Ovary (tissue), 9 donors: ENCODE results near the gene RALB. TPM values are rescaled to one million over a fixed set of nuclear protein-coding genes. Genes with fewer than 3 reads are reported as not detected.

Experiments used
- DNase-seq, 5 donors: peaks; one replicate each; pipeline ENCODE4 v3.0.0-alpha.2; 2019 to 2020
- H3K27ac ChIP-seq, 2 donors: fragments of 200-600 bp; one replicate each; pipeline versions ENCODE4 v1.5.1 to v1.8.0; 2019 to 2022
- H3K27me3 ChIP-seq: fragments of 200-600 bp; one replicate; pipeline ENCODE4 v1.8.0; 2022
- H3K36me3 ChIP-seq: fragments of 200-600 bp; sonication (generic); one replicate; pipeline ENCODE4 v1.5.1; 2019
- H3K4me1 ChIP-seq: one replicate; pipeline ENCODE4 v1.8.1; 2013; ENCODE audit warnings: mild to moderate bottlenecking, moderate library complexity; ENCODE audit not compliant: insufficient read depth
- H3K4me3 ChIP-seq: fragments of 200-600 bp; sonication (generic); one replicate; pipeline ENCODE4 v1.5.1; 2017
- H3K9me3 ChIP-seq, 2 donors: fragments of 200-600 bp in 1 of 2; sonication (generic) in 1 of 2; one replicate each; pipeline versions ENCODE4 v1.5.1 to v1.8.1; 2013 to 2019; ENCODE audit warnings: mild to moderate bottlenecking in 1 of 2, moderate library complexity in 1 of 2
- EP300 ChIP-seq: sonication (generic); formaldehyde crosslinking; IDR thresholded peaks from one replicate; pipeline ENCODE4 v1.6.1; 2017; ENCODE audit warnings: antibody characterized with exemption
- POLR2A ChIP-seq: fragments of 450-650 bp; IDR thresholded peaks from one replicate; pipeline ENCODE4 v1.6.1; 2017; ENCODE audit warnings: antibody characterized with exemption, mild to moderate bottlenecking, moderate library complexity
- WGBS, 3 donors: extraction: QIAGEN DNeasy Blood & Tissue Kit in 1 of 3; methylation state at CpG; one replicate each; pipeline versions ENCODE4 v1.1.5 to v1.1.7; 2013 to 2017; 5-methylcytosine and 5-hydroxymethylcytosine counted together
- intact Hi-C, 4 donors: fragments of 100-400 bp; cut with DNase I; formaldehyde crosslinking; loops; one replicate each; pipeline versions ENCODE4 v1.11.0 to v1.15.1; 2022 to 2023
- polyA plus RNA-seq, 2 donors: library from polyadenylated mRNA; stranded (reverse); fragments of 200-250 nt in 1 of 2; fragments of 350-450 nt in 1 of 2; fragmentation: Illumina TruSeq in 1 of 2; extraction: RNeasy Lipid Tissue Mini Kit (QIAGEN cat#74804) in 1 of 2; gene quantifications; one replicate each; pipeline ENCODE4 v1.2.3, GENCODE V29; 2013 to 2014
- total RNA-seq, 7 donors: library from RNA; depleted of rRNA in 2 of 7; stranded (reverse); fragments of >200 nt in 2 of 7; fragmentation: NEBNext Ultra II Directional in 3 of 7; extraction: Animal tissue kit (Norgen Biotek cat#: 25700) in 3 of 7; gene quantifications; one replicate each; pipeline versions ENCODE4 v1.1.0 to v1.2.4, GENCODE V29; 2016 to 2023
- TF ChIP-seq, protein P1 (sequence below), 3 donors: fragments of 450-650 bp in 2 of 3; fragments of 200-600 bp in 1 of 3; IDR thresholded peaks; one replicate each; pipeline versions ENCODE4 v1.5.1 to v1.8.0; 2016 to 2022; ENCODE audit warnings: antibody characterized with exemption in 3 of 3, mild to moderate bottlenecking in 1 of 3
- donor health status: DM: no; HTN: no; CAD: no; lungs with moderate emphysema.
- donor health status: DM: no; HTN: no; CAD: no.
- donor health status: Bipolar disorder and iron deficiency.
- donor health status: DM: yes; HTN: yes; CAD: no.
- donor health status: DM: no; HTN: no; CAD: no.
- donor health status: DM: yes; HTN: yes; CAD: no.

The RALB gene
- total and polyA plus RNA-seq, 9 donors = 18.2 to 92.7 (median 34.9) TPM

DNA sequence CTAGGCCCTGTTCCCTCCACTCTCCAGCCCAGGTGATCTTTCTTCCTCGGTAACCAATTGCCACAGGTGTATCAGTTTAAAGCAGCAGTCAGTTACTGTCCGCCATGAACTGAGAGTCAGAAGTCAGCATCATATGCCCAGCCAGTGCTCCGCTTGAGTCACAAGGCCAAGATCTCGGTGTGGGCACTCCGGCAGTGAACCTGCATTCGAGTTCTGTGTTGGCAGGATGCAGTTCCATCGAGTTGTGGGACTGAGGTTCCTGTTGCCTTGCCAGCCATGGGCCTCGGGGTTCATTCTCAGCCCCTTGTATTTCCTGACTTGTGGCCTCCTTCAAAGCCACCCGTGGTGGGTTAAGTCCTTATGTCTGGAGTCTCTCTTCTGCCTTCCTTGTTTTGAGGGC lies 26.3 kb upstream of the RALB start:
- H3K27ac ChIP-seq = no peak overlapping the region
- no peaks in the 10 kb centered on the region for H3K9me3 ChIP-seq
- no peak overlapping the region for H3K4me3 ChIP-seq
- no peaks in the 10 kb centered on the region for H3K27me3 ChIP-seq
- no peaks in the 10 kb centered on the region for H3K36me3 ChIP-seq
- intact Hi-C loops = no loop called here
- 90 to 92% (median 90%) methylated on average over 9 of the region's 9 CpGs for WGBS, 3 donors
- DNase-seq = peak in 2 of 5 donors; percentile 7 to 19
- TF ChIP-seq POLR2A = no peak
- no peak for TF ChIP-seq EP300
- TF ChIP-seq, protein P1, sequence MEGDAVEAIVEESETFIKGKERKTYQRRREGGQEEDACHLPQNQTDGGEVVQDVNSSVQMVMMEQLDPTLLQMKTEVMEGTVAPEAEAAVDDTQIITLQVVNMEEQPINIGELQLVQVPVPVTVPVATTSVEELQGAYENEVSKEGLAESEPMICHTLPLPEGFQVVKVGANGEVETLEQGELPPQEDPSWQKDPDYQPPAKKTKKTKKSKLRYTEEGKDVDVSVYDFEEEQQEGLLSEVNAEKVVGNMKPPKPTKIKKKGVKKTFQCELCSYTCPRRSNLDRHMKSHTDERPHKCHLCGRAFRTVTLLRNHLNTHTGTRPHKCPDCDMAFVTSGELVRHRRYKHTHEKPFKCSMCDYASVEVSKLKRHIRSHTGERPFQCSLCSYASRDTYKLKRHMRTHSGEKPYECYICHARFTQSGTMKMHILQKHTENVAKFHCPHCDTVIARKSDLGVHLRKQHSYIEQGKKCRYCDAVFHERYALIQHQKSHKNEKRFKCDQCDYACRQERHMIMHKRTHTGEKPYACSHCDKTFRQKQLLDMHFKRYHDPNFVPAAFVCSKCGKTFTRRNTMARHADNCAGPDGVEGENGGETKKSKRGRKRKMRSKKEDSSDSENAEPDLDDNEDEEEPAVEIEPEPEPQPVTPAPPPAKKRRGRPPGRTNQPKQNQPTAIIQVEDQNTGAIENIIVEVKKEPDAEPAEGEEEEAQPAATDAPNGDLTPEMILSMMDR (IDR thresholded peaks at IDR 0.05) = no peak
- peaks cover 6% of the 10 kb centered on the region for H3K4me1 ChIP-seq

DNA sequence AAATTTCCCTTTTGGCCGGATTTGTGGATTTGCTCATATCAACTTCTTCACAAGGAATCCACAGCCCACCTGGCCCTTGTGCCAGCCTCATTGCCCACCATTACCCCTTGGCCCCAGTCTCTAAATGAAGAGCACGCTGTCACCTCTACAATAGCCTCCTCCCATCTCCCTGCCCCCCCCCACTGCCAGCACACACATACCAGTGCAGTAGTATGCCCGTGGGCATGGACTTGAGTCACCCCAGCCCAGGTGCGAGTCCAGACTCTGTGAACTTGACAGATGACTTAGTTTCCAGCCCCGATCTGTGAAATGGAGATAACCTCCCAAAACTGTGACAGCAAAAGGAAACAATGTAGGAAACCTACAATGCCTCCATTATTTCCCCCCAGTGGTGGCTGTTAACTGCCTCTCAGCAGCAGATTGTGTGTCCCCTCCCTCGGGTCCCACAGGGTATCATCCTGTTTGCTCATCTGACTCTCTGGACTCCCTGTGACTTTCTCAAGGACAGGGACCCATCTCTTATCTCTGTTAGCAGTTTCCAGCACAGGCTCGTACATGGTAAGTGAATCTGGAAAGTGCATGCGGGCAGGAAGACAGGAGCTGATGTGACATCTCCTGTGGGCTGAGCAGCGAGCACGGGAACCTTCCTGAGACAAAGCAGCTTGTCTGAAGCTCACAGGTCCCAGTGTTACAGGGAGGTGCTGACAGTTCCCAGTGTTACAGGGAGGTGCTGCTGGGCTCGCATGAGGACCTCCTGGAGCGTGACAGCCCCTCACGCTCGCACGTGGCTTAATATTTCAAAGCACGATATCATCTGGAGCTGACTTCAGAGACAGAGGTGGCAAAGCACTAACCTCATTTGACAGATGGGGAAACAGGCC lies 25.3 kb upstream of the RALB start:
- Histone ChIP-seq H3K36me3 (no peaks in the 10 kb centered on the region), H3K27ac (no peak overlapping the region), H3K4me3 (no peak overlapping the region), H3K27me3 (no peaks in the 10 kb centered on the region), H3K9me3 (no peaks in the 10 kb centered on the region), H3K4me1 (peaks cover 9% of the 10 kb centered on the region)
- peak in 2 of 5 donors; percentile 8 to 21 for DNase-seq
- 70 to 80% (median 79%) methylated on average over 16 of the region's 16 CpGs for WGBS, 3 donors
- intact Hi-C loops = no loop called here
- no peak for TF ChIP-seq EP300
- no peak for TF ChIP-seq POLR2A
- TF ChIP-seq, protein P1 (IDR thresholded peaks at IDR 0.05) = no peak

DNA sequence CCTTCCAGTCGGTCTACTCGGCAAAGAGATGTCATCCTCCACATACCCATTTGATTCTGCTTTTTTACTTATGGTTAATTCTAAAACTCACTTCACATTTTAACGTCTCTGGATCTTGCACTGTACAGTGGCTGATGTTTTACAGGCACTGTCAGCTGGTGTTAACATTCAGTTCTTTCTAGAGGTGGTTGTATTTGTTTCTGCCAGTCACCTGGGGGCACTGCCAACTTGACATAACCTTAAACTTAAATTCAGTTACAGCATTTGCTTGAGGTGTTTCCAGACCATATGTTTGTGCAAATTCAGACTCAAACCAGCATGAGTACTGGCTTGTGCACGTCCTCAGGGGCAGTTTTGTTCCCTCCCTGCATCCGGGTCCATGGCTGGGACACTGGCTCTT lies 24.1 kb upstream of the RALB start:
- intact Hi-C loops = loop anchor here in 1 of 4 donors (2.0 kb wide), 1 partner anchor 18 kb away; no protein-coding TSS in a partner anchor
- peaks cover 9% of the 10 kb centered on the region for H3K4me1 ChIP-seq
- DNase-seq = no peak
- H3K4me3 ChIP-seq = no peak overlapping the region
- H3K36me3 ChIP-seq = no peaks in the 10 kb centered on the region
- H3K9me3 ChIP-seq = no peaks in the 10 kb centered on the region
- H3K27ac ChIP-seq = no peak overlapping the region
- TF ChIP-seq, protein P1 (IDR thresholded peaks at IDR 0.05) = no peak
- TF ChIP-seq POLR2A (no peak), EP300 (no peak)
- WGBS, 3 donors = 68 to 74% (median 73%) methylated on average over 5 of the region's 5 CpGs
- H3K27me3 ChIP-seq = no peaks in the 10 kb centered on the region

DNA sequence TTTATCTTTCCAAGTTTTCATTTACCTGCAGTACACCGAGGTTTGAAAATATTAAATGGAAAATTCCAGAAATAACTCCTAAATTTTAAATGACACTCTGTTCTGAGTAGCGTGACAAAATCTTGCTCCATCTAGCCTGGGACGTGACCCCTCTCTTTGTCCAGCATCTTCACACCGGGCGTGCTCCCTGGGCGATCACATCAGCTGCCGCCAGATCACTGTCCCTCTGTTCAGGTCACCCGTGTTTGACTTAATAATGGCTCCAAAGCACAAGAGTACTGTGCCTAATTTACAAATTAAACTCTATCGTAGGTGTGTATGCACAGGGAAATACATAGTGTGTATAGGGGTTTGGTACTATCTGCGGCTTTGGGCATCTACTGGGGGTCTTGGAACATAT lies 23.3 kb upstream of the RALB start:
- peak in 1 of 5 donors; percentile 8 for DNase-seq
- intact Hi-C loops = loop anchor here in 1 of 4 donors (2.0 kb wide), 1 partner anchor 17 kb away; no protein-coding TSS in a partner anchor
- Histone ChIP-seq H3K9me3 (no peaks in the 10 kb centered on the region), H3K27ac (no peak overlapping the region), H3K4me3 (no peak overlapping the region), H3K27me3 (no peaks in the 10 kb centered on the region), H3K36me3 (no peaks in the 10 kb centered on the region), H3K4me1 (peaks cover 3% of the 10 kb centered on the region)
- WGBS, 3 donors = 85 to 92% (median 89%) methylated on average over 10 of the region's 10 CpGs
- TF ChIP-seq POLR2A (no peak), EP300 (no peak)
- TF ChIP-seq, protein P1 (IDR thresholded peaks at IDR 0.05) = no peak
